Loucy (cell line): ENCODE measurements around the gene GPC2.

Source experiments
- H2AFZ ChIP-seq: fragments of 200-600 bp; sonication (generic); 2 replicates; pipeline ENCODE4 v1.6.0; 2016; ENCODE audit warnings: antibody characterized with exemption, mild to moderate bottlenecking, low read length, moderate library complexity
- H3F3A ChIP-seq: fragments of 200-600 bp; 2 replicates; pipeline ENCODE4 v1.6.0; 2016; ENCODE audit warnings: antibody characterized with exemption, low read depth, mild to moderate bottlenecking
- H3K27me3 ChIP-seq: fragments of 200-600 bp; sonication (generic); 2 replicates; pipeline ENCODE4 v1.6.1; 2014; ENCODE audit warnings: low read length, mild to moderate bottlenecking; ENCODE audit not compliant: insufficient read depth, poor library complexity, severe bottlenecking
- H3K36me3 ChIP-seq: fragments of 200-600 bp; sonication (generic); 2 replicates; pipeline ENCODE4 v1.6.1; 2016; ENCODE audit warnings: low read length; ENCODE audit not compliant: insufficient read depth
- H3K4me1 ChIP-seq: fragments of 200-600 bp; sonication (generic); 2 replicates; pipeline ENCODE4 v1.5.1; 2014; ENCODE audit warnings: low read length, mild to moderate bottlenecking; ENCODE audit not compliant: insufficient read depth, poor library complexity, severe bottlenecking
- H3K4me2 ChIP-seq: fragments of 200-600 bp; sonication (generic); 2 replicates; pipeline ENCODE4 v1.6.0; 2014; ENCODE audit warnings: antibody characterized with exemption, low read length, low read depth, mild to moderate bottlenecking; ENCODE audit not compliant: poor library complexity, severe bottlenecking
- H3K4me3 ChIP-seq: fragments of 200-600 bp; sonication (generic); 2 replicates; pipeline ENCODE4 v1.5.1; 2014; ENCODE audit warnings: low read length, mild to moderate bottlenecking, mixed read lengths; ENCODE audit not compliant: poor library complexity, severe bottlenecking
- H3K79me2 ChIP-seq: fragments of 200-600 bp; sonication (generic); 2 replicates; pipeline ENCODE4 v1.6.1; 2014; ENCODE audit warnings: low read length; ENCODE audit not compliant: insufficient read depth
- H3K9ac ChIP-seq: fragments of 200-600 bp; sonication (generic); 2 replicates; pipeline ENCODE4 v1.6.0; 2014; ENCODE audit warnings: mild to moderate bottlenecking, low read depth, low read length, moderate library complexity; ENCODE audit not compliant: poor library complexity, severe bottlenecking
- H3K9me2 ChIP-seq: fragments of 200-600 bp; sonication (generic); replicated peaks from 2 replicates; pipeline ENCODE4 v1.6.1; 2016; ENCODE audit warnings: low read depth, low read length, mixed read lengths
- H3K9me3 ChIP-seq: fragments of 200-600 bp; sonication (generic); 2 replicates; pipeline ENCODE4 v1.6.1; 2014; ENCODE audit warnings: mild to moderate bottlenecking, antibody characterized with exemption, low read length, low read depth; ENCODE audit not compliant: insufficient read depth
- H4K20me1 ChIP-seq: fragments of 200-600 bp; sonication (generic); 2 replicates; pipeline ENCODE4 v1.6.0; 2014; ENCODE audit warnings: antibody characterized with exemption, low read length, mild to moderate bottlenecking; ENCODE audit not compliant: insufficient read depth, poor library complexity, severe bottlenecking
- EZH2phosphoT487 ChIP-seq: fragments of 200-600 bp; IDR thresholded peaks from 2 replicates; pipeline ENCODE4 v1.6.1; 2018; ENCODE audit warnings: antibody characterized with exemption, mild to moderate bottlenecking, moderate library complexity, borderline replicate concordance
- TF ChIP-seq, protein P1 (sequence below): fragments of 200-600 bp; sonication (generic); conservative IDR thresholded peaks from 2 replicates; pipeline ENCODE4 v1.5.1; 2014; ENCODE audit warnings: mild to moderate bottlenecking, antibody characterized with exemption, low read length

The GPC2 gene

DNA sequence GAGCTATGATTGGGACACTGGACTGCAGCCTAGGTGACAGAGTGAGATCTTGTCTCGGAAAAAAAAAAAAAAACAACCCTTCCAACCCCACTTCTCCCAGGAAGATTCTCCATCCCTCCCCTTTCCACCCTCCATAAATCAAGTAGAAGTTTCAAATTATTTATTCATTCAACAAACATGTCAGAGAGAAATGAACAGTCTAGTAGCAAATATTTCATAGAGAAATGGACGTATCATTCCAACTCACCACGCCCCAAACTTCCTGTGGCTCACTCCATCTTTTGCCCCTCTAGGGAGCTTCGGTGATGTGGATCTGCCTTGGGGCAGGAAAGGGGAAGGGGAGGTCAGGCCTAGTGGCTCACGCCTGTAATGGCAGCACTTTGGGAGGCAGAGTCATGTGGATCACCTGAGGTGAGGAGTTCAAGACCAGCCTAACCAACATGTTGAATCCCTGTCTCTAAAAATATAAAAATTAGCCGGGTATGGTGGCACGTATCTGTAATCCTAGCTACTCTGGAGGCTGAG lies 18.0 kb downstream of the GPC2 start:
- Histone ChIP-seq H3K4me3 (peak overlapping the region; percentile 90), H3F3A (peaks cover 1% of the 10 kb centered on the region; the same call in 1 of the 2 replicates), H3K27me3 (no peaks in the 10 kb centered on the region), H2AFZ (peak overlapping the region; percentile 93), H3K9me3 (no peaks in the 10 kb centered on the region), H3K9me2 (no peaks in the 10 kb centered on the region), H3K4me2 (peak overlapping the region; percentile 92), H3K79me2 (peaks cover 24% of the 10 kb centered on the region), H4K20me1 (peaks cover 12% of the 10 kb centered on the region), H3K9ac (peak overlapping the region; percentile 86), H3K4me1 (peaks cover 19% of the 10 kb centered on the region), H3K36me3 (peaks cover 5% of the 10 kb centered on the region; the same call in 1 of the 2 replicates)
- no peak for TF ChIP-seq EZH2phosphoT487
- TF ChIP-seq, protein P1, sequence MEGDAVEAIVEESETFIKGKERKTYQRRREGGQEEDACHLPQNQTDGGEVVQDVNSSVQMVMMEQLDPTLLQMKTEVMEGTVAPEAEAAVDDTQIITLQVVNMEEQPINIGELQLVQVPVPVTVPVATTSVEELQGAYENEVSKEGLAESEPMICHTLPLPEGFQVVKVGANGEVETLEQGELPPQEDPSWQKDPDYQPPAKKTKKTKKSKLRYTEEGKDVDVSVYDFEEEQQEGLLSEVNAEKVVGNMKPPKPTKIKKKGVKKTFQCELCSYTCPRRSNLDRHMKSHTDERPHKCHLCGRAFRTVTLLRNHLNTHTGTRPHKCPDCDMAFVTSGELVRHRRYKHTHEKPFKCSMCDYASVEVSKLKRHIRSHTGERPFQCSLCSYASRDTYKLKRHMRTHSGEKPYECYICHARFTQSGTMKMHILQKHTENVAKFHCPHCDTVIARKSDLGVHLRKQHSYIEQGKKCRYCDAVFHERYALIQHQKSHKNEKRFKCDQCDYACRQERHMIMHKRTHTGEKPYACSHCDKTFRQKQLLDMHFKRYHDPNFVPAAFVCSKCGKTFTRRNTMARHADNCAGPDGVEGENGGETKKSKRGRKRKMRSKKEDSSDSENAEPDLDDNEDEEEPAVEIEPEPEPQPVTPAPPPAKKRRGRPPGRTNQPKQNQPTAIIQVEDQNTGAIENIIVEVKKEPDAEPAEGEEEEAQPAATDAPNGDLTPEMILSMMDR, result no peak; the same call in 1 of the 2 replicates

DNA sequence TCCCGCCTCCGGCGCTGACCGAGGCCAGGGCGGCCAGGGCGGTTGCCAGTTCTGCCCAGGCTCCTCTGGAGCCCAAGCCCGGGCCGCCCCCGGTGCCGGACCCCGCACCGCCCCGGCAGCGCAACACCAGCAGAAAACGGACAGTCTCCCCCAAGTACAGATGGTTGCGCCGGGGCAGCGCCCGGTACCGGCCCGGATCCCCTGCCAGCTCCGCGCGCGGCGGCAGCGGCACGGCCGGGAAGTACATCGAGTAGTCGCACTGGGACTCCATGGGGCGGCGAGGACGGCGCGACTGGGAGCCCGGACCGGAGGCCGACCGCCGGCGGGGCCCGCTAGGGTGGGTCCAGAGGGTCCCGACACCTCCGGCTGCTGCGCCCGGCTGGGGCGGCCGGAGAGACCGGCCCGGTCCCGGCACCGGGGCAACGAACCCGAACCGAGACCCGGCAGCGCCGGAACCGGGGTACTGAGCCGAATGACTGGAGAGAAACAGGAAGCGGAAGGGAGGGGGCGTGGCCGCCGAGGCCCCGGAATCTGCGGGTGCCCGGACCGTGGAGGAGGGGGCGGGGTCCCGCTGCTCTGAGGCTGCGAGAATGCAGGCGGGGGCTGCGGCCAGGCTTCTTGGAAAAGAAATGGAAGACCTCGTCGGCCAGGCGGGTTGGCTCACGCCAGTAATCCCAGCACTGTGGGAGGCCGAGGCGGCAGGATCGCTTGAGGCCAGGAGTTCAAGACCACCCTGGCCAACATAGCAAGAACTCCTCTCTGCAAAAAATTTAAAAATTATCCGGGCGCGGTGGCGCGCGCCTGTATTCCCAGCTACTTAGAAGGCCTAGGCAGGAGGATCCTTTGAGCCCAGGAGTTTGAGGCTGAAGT lies 18.7 kb downstream of the GPC2 start, which contains the start of gene TRAPPC14:
Gene TRAPPC14, minus strand, starts transcription at position 495 of the 870 bp plus-strand sequence. Its CDS starts 224 bp downstream, at position 271.
- Histone ChIP-seq H3K4me3 (peak within 1 kb of the TSS; percentile 90), H3K36me3 (peaks cover 8% of the 10 kb centered on the region; the same call in 1 of the 2 replicates), H3F3A (peaks cover 3% of the 10 kb centered on the region; the same call in 1 of the 2 replicates), H3K9ac (peak within 1 kb of the TSS; percentile 86), H2AFZ (peak within 1 kb of the TSS; percentile 93), H4K20me1 (peaks cover 12% of the 10 kb centered on the region), H3K9me2 (no peaks in the 10 kb centered on the region), H3K4me1 (peaks cover 19% of the 10 kb centered on the region), H3K27me3 (no peaks in the 10 kb centered on the region), H3K79me2 (peaks cover 24% of the 10 kb centered on the region), H3K4me2 (peak within 1 kb of the TSS; percentile 92), H3K9me3 (no peaks in the 10 kb centered on the region)
- TF ChIP-seq, protein P1, result no peak
- TF ChIP-seq EZH2phosphoT487, result no peak

DNA sequence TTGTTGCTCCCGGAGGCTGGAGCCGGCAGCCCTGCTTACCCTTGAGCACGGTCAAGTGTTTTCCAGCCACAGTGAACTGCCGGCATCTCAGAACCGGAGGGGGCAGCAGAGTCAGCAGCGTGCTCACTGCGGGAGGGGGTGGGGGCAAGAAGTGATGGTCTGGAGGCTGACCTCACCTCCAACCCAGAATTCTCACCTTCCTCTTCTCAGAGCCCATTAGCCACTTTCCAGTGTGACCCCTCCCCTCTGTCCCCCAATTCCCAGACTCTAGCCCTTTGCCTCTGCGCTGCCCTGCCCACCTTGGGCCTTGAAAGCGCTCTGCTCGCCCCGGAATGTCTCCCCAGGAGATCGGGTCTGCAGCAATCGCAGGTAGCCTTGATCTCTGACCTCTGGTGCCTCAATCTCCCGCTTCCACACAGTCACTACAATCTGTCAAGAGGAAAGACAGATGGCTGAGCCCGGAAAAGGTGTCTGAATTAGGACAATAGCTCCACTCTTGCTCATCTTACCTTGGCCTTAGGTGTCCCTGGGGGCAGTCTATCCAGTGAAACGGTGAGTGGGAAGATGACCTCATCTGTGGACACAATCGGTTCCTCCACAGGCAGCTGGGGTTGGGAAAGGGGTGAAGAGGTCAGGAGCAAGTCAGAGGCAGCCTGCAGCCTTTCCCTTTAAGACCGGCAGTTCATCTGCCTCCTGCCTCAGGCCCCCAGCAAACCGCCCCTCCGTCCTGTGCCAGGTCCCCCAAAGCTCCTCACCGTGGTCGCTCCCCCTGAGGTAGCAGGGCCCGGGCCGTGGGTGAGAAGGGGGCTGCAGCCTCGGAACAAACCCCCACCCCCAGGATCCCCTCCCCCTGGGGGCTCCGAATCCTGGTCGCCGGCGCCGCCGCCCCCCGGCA lies 19.6 kb downstream of the GPC2 start:
- Histone ChIP-seq H3K4me1 (peaks cover 20% of the 10 kb centered on the region), H2AFZ (no peak overlapping the region), H3K36me3 (peaks cover 9% of the 10 kb centered on the region; the same call in 1 of the 2 replicates), H3K9me3 (no peaks in the 10 kb centered on the region), H4K20me1 (peaks cover 12% of the 10 kb centered on the region), H3K9ac (peak overlapping the region; percentile 86), H3K79me2 (peaks cover 24% of the 10 kb centered on the region), H3F3A (peaks cover 3% of the 10 kb centered on the region; the same call in 1 of the 2 replicates), H3K27me3 (no peaks in the 10 kb centered on the region), H3K4me3 (peak overlapping the region; percentile 90), H3K4me2 (peak overlapping the region; percentile 92), H3K9me2 (no peaks in the 10 kb centered on the region)
- TF ChIP-seq EZH2phosphoT487, result no peak
- TF ChIP-seq, protein P1, result no peak
